Measurements from ENCODE around the gene C17orf67. TPM values are rescaled to one million over a fixed set of nuclear protein-coding genes. Genes with fewer than 3 reads are reported as not detected.

Gene C17orf67
- total RNA-seq, 1 experiment from 2014 or later: 1.0 TPM

DNA sequence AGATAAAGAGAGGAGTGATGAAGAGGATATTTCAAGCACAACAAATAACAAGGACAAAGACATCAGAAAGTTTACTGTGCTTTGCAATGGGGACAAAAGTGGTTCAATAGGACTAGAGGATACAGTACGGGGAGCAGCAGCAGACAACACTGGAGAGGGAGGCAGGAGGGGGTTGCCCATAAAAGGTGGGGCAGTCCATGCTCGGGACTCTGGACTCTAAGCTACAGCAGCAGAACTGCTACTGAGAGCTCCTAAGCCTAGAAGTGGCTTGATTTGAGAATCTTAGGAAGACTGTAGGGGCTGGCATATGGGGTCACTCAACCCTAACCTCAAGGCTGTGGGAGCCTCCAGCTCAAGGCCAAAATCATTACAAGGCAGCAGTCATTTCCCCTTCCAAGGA lies 62.2 kb downstream of the C17orf67 start:
- Histone ChIP-seq H3K27me3 (ENCODE audit: insufficient read depth, low read length) (no peaks in the 10 kb centered on the region; the same call in 1 of the 2 replicates), H3K23ac (ENCODE audit: insufficient read length, low read depth, low read length) (no peak overlapping the region), H2AK5ac (ENCODE audit: insufficient read length, low read length) (no peak overlapping the region), H2BK120ac (ENCODE audit: low read depth, low read length, poor library complexity, severe bottlenecking) (no peak overlapping the region), H3K9ac (ENCODE audit: extremely low read depth, insufficient read length, low read length) (no peak overlapping the region), H3T11ph (ENCODE audit: low read length) (no peak overlapping the region), H3K4me2 (ENCODE audit: insufficient read depth, insufficient read length, low read length) (no peak overlapping the region), H2BK15ac (ENCODE audit: low read depth, low read length) (no peak overlapping the region), H3K23me2 (ENCODE audit: insufficient read length, low read depth, low read length, poor library complexity, severe bottlenecking) (no peaks in the 10 kb centered on the region), H3K79me2 (ENCODE audit: insufficient read depth, low read length) (no peaks in the 10 kb centered on the region), H2BK20ac (ENCODE audit: low read depth, low read length, poor library complexity, severe bottlenecking) (no peak overlapping the region), H3K27ac (ENCODE audit: insufficient read length, low read depth, low read length) (no peak overlapping the region), H3K4me1 (ENCODE audit: insufficient read depth, low read length) (no peaks in the 10 kb centered on the region), H4K20me1 (ENCODE audit: control insufficient read depth, insufficient read depth, insufficient read length) (no peaks in the 10 kb centered on the region), H3K56ac (ENCODE audit: insufficient read length, low read depth, low read length) (no peak overlapping the region), H4K8ac (replicated peaks; ENCODE audit: insufficient read length, low read depth, low read length) (no peak overlapping the region), H3K4ac (ENCODE audit: low read depth, low read length) (no peak overlapping the region), H2BK5ac (ENCODE audit: insufficient read length, low read length) (no peak overlapping the region), H2AFZ (ENCODE audit: low read length) (no peak overlapping the region), H3K14ac (ENCODE audit: insufficient read depth, low read length) (no peak overlapping the region), H4K91ac (ENCODE audit: insufficient read length, low read depth, low read length) (no peak overlapping the region), H3K18ac (ENCODE audit: insufficient read length, low read depth, low read length) (no peak overlapping the region), H3K9me3 (ENCODE audit: control insufficient read depth, low read depth, low read length) (no peaks in the 10 kb centered on the region), H3K79me1 (ENCODE audit: insufficient read depth, low read depth, low read length, poor library complexity, severe bottlenecking) (no peaks in the 10 kb centered on the region), H4K5ac (ENCODE audit: insufficient read length, low read depth, low read length) (no peak overlapping the region), H2BK12ac (ENCODE audit: insufficient read length, low read depth, low read length) (no peak overlapping the region)
- Mint-ChIP-seq H3K36me3 (ENCODE audit: insufficient read depth in 1 of 3, low read depth in 3 of 3) (no peaks in the 10 kb centered on the region), H3K4me3 (no peak overlapping the region), H3K9me3 (no peaks in the 10 kb centered on the region; a peak in 1 of 5 replicates), H3K27me3 (ENCODE audit: low read depth) (peaks cover 5% of the 10 kb centered on the region), H3K4me1 (0 out of 4 replicates have a peak, but pooled peaks cover 0 to 2% of the 10 kb centered on the region in 2 experiments), H3K27ac (no peak overlapping the region)
- DNase-seq: no peak
- no CpG with 5 or more reads among the region's 2 CpGs for WGBS (ENCODE audit: extremely low coverage, insufficient read length, low lambda C conversion rate)
- TF ChIP-seq, protein P1, sequence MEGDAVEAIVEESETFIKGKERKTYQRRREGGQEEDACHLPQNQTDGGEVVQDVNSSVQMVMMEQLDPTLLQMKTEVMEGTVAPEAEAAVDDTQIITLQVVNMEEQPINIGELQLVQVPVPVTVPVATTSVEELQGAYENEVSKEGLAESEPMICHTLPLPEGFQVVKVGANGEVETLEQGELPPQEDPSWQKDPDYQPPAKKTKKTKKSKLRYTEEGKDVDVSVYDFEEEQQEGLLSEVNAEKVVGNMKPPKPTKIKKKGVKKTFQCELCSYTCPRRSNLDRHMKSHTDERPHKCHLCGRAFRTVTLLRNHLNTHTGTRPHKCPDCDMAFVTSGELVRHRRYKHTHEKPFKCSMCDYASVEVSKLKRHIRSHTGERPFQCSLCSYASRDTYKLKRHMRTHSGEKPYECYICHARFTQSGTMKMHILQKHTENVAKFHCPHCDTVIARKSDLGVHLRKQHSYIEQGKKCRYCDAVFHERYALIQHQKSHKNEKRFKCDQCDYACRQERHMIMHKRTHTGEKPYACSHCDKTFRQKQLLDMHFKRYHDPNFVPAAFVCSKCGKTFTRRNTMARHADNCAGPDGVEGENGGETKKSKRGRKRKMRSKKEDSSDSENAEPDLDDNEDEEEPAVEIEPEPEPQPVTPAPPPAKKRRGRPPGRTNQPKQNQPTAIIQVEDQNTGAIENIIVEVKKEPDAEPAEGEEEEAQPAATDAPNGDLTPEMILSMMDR (conservative IDR thresholded peaks at IDR 0.05): no peak

Measured in H9 (cell line).